ENCODE data around the gene CRNN. TPM values are rescaled to one million over a fixed set of nuclear protein-coding genes. Genes with fewer than 3 reads are reported as not detected.

CRNN gene
- total RNA-seq, 1 donor from 2014 or later, result not detected

- no peak for DNase-seq (ENCODE audit: low spot score)
Measured at GRCh38 chr1:152419917-152420316, 5.9 kb upstream of the CRNN start.

- no peak for DNase-seq (ENCODE audit: low spot score)
Measured at GRCh38 chr1:152415454-152416227, 1.6 kb upstream of the CRNN start.

DNA sequence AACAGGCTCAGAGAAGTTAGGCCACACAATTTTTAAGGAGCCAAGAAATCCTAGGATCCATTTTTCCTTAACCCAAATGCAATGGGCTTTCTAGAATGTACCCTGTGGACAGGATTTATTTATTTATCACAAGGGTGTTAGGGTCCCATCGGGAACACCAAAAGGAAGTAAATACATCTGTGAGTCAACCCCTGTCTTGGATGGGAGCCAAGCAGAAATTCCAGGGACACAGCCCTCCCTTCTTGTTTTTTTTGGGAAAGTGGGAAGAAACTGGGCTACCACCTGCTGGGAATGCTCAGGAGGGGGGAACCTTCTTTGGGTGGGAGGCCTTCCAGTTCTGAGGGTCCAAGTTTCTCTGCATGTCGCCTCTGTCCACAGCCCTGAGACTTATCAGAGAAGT is 1.3 kb downstream of the CRNN start:
- DNase-seq (ENCODE audit: low spot score), result no peak

- DNase-seq (ENCODE audit: low spot score), result no peak
Measured at GRCh38 chr1:152411134-152411533, 2.9 kb downstream of the CRNN start.

GRCh38 chr1:152410599-152410998 is 3.5 kb downstream of the CRNN start:
- DNase-seq (ENCODE audit: low spot score), result no peak

GRCh38 chr1:152410028-152410427 is 4.0 kb downstream of the CRNN start:
- DNase-seq (ENCODE audit: low spot score), result no peak

- no peak for DNase-seq (ENCODE audit: low spot score)
Measured at GRCh38 chr1:152408664-152409063, 5.4 kb downstream of the CRNN start.

- no peak for DNase-seq (ENCODE audit: low spot score)
Measured at GRCh38 chr1:152398812-152399698, 15.0 kb downstream of the CRNN start.

- no peak for DNase-seq (ENCODE audit: low spot score)
Measured at GRCh38 chr1:152397474-152397873, 16.6 kb downstream of the CRNN start.

- DNase-seq (ENCODE audit: low spot score), result no peak
Measured at GRCh38 chr1:152394151-152394550, 19.9 kb downstream of the CRNN start.

DNA sequence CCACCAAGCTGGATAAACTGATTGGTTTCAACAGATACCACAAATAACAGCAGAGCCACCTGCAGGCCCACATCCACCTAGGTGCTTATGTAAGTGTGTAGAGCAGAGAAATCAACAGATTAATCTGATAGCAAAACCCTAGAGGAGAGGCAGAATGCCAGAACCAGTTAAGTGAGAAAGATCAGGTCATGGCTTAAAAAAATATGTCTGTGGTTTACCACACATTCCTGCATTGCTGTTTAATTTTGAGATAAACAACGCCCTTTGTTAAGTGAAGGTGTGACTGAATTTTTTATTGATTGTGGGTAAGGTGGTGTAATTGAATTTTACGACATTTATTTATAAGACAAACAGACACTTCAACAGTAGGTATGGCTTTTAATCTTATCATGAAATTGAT is 21.2 kb downstream of the CRNN start:
- DNase-seq (ENCODE audit: low spot score), result no peak

DNA sequence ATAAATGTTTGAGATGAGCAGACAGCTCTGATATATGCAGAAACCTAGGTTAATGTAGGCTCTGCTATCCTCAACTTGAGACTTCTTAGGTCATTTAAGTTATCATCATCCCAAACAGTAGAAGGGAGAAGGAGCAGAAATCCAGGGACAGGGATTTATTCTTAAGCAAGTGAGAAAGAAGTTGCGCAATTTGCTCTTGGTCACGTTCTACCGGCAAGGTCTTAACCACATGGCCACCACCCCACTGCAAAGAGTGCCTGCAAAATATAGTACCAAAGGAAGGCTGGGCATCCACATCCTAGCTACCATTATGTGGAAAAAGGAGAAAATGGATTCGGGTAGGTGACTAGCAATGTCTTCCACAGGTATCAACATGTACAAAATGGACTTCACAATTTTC is 25.2 kb downstream of the CRNN start:
- no peak for DNase-seq (ENCODE audit: low spot score)

- no peak for DNase-seq (ENCODE audit: low spot score)
Measured at GRCh38 chr1:152386940-152387339, 27.1 kb downstream of the CRNN start.

DNA sequence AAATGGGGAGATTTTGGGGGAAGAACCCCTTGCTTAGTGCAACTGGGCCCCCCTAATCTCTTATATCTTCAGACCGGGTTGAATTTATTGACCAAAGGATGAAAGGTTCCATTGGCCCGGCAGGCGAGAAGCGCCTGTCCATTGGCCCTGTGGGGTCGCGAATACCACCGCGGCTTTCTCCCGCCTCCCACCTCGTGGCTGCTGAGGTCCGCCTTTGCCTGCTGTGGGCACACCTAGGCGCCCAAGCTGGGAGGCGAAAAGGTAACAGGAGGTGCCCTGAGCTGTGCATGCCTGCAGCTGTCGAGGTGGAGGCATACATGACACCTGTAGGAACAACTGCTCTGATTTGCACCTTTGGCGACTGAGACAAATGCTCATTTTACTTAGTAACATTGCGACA is 33.1 kb downstream of the CRNN start:
- no peak for DNase-seq (ENCODE audit: low spot score)

DNA sequence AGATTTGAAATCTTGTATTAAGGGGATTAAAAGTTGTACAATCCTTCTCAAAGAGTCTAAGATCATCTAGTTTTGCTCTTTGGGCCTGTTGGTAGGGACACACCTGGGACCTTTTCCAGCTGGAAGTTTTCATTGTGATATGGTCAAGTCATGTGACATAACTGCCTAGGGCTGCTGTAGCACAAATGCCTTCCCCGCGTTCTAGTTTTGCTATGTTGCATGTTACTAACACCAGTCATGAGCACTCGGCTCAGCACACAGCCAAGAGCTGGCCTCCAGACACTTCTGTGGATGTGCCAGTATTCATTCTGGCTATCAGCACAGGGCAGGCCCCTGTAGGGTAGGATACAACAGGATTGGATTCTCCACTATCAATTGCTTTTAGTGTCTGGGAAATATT is 39.6 kb downstream of the CRNN start:
- no peak for DNase-seq (ENCODE audit: low spot score)

GRCh38 chr1:152372672-152373071 is 41.4 kb downstream of the CRNN start:
- no peak for DNase-seq (ENCODE audit: low spot score)

DNA sequence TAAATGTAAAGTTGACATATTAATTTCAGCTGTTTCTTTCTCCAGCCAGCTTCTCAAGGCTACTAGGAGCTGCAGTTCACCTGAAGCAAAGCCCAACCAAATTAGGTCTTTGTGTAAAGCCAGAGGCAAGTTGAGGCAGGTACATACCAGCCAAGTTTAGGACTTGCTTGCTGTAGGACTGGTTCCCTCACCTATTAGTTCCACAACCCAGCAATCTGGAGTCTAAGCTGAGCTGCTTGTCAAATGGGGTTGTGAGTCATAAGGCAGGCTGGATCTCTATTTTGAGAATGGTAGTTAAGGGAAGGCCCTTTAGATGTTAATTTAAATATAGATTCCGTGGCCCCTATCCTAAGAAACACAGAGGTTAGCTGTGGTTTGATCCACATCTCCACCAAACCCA is 46.6 kb downstream of the CRNN start:
- DNase-seq (ENCODE audit: low spot score), result no peak

DNA sequence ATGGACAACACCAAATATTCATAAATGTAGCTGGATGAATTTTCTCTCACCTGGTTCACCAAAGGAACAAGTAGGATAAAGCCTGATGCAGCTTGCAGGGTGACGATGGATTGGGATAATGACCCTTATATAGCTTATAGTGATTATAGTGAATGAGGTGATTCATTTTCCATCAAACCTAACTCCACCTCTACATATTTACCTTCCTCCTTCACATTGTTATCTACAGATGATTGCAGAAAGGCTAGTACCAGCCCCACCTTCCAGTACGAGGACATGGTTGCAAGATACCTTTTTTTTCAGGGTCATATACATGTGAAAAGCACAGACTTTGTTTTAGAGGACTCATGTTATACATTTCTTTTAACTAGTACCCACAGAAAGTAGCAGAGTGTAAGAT is 54.2 kb downstream of the CRNN start, which contains the start of gene FLG2:
Gene FLG2, minus strand, starts transcription at position 101 of the 400 bp plus-strand sequence. CDS start 1,122 bp downstream, outside the sequence.
- DNase-seq (ENCODE audit: low spot score), result no peak

Other genes starting within 250 kb of the CRNN start
- gene HRNR, start 190.1 kb downstream of the CRNN start, total RNA-seq, result not detected
- gene FLG, start 89.0 kb downstream of the CRNN start, total RNA-seq, result not detected
- gene FLG2, start 54.3 kb downstream of the CRNN start, total RNA-seq, result not detected
- not detected for gene LCE5A, start 96.5 kb upstream of the CRNN start, total RNA-seq
- gene CRCT1, start 100.2 kb upstream of the CRNN start, total RNA-seq, result not detected
- gene LCE3E, start 152.5 kb upstream of the CRNN start, total RNA-seq, result not detected
- not detected for gene LCE3D, start 166.3 kb upstream of the CRNN start, total RNA-seq
- not detected for gene LCE3C, start 186.0 kb upstream of the CRNN start, total RNA-seq
- not detected for gene LCE3B, start 199.5 kb upstream of the CRNN start, total RNA-seq
- gene LCE3A, start 208.8 kb upstream of the CRNN start, total RNA-seq, result not detected
- not detected for gene LCE2D, start 249.1 kb upstream of the CRNN start, total RNA-seq

All from mucosa of gallbladder (tissue), 1 donor.